HG03521 (cell line): ENCODE data around the gene TBC1D5.

Source experiments
- ATAC-seq: cut with Tn5 transposase; IDR thresholded peaks from one replicate; pipeline ENCODE4 v1.9.1; 2021; ENCODE audit warnings: mild to moderate bottlenecking, moderate library complexity; ENCODE audit not compliant: unreplicated experiment

TBC1D5 gene

GRCh38 chr3:17194116-17194515 lies 548.3 kb downstream of the TBC1D5 start:
- ATAC-seq = no peak

GRCh38 chr3:17192995-17193394 lies 549.4 kb downstream of the TBC1D5 start:
- ATAC-seq = no peak

GRCh38 chr3:17190353-17191078 lies 551.9 kb downstream of the TBC1D5 start:
- ATAC-seq = no peak

- no peak for ATAC-seq
Observed at GRCh38 chr3:17188378-17188777, 554.1 kb downstream of the TBC1D5 start.

GRCh38 chr3:17187589-17188184 lies 554.7 kb downstream of the TBC1D5 start:
- no peak for ATAC-seq

GRCh38 chr3:17183951-17184550 lies 558.4 kb downstream of the TBC1D5 start:
- ATAC-seq = no peak

GRCh38 chr3:17182166-17182565 lies 560.3 kb downstream of the TBC1D5 start:
- ATAC-seq = peak; percentile 33

GRCh38 chr3:17181413-17181907 lies 561.0 kb downstream of the TBC1D5 start:
- no peak for ATAC-seq

- peak; percentile 79 for ATAC-seq
Observed at GRCh38 chr3:17179381-17180205, 562.8 kb downstream of the TBC1D5 start.

GRCh38 chr3:17176757-17177156 lies 565.7 kb downstream of the TBC1D5 start:
- ATAC-seq = no peak

GRCh38 chr3:17175187-17175807 lies 567.1 kb downstream of the TBC1D5 start:
- no peak for ATAC-seq

GRCh38 chr3:17166369-17166768 lies 576.1 kb downstream of the TBC1D5 start:
- ATAC-seq = no peak

- no peak for ATAC-seq
Observed at GRCh38 chr3:17162116-17162515, 580.3 kb downstream of the TBC1D5 start.

- no peak for ATAC-seq
Observed at GRCh38 chr3:17160597-17160996, 581.8 kb downstream of the TBC1D5 start.

GRCh38 chr3:17158941-17159682 lies 583.3 kb downstream of the TBC1D5 start:
- ATAC-seq = no peak

- ATAC-seq = no peak
Observed at GRCh38 chr3:17157713-17158112, 584.7 kb downstream of the TBC1D5 start.

- ATAC-seq = no peak
Observed at GRCh38 chr3:17156864-17157263, 585.6 kb downstream of the TBC1D5 start.

- ATAC-seq = no peak
Observed at GRCh38 chr3:17155951-17156350, 586.5 kb downstream of the TBC1D5 start.

- ATAC-seq = no peak
Observed at GRCh38 chr3:17154941-17155340, 587.5 kb downstream of the TBC1D5 start.

GRCh38 chr3:17154221-17154620 lies 588.2 kb downstream of the TBC1D5 start:
- ATAC-seq = no peak
